Measurements from ENCODE around the gene FRG2C.
"Not testable (repeated sequence)": the region's sequence is repeated elsewhere in the genome, so short reads cannot be mapped to it uniquely, and the experiment has no call there.

DNA sequence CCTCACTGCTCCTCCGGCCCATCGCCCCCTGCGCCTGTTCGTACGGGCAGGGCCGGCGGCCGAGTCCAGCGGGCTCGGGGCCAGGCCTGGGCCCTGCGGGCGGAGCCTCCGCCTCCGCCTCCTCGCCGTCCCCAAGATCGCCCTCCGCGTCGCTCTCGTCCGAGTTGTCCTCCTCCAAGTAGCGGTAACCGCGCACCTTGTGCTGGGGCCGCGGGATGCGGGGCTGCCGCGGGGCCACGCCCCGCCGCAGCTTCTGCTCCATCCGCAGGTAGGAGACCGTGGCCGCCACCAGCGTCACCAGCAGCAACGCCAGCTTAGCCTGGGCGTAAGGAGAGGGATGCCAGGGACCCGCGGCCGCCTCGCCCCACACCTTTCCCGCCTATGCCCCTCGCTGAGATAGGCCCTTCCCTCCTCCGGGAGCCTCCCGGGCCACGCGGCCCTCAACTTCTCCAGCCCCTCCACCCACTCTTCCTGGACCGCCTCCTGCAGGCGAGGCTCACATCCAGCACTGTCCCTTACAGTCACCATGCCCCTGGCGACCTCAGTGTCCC, 44.6 kb upstream of the FRG2C start:
- not testable (repeated sequence) for TF ChIP-seq ZEB1 (IDR thresholded peaks at IDR 0.05; ENCODE audit: insufficient replicate concordance, low read depth); ZNF138 (CRISPR knock-in tag; IDR thresholded peaks at IDR 0.05; ENCODE audit: low read depth); SIN3A (IDR thresholded peaks at IDR 0.05; ENCODE audit: borderline replicate concordance, low read depth, low read length)
- TF ChIP-seq, protein P1, sequence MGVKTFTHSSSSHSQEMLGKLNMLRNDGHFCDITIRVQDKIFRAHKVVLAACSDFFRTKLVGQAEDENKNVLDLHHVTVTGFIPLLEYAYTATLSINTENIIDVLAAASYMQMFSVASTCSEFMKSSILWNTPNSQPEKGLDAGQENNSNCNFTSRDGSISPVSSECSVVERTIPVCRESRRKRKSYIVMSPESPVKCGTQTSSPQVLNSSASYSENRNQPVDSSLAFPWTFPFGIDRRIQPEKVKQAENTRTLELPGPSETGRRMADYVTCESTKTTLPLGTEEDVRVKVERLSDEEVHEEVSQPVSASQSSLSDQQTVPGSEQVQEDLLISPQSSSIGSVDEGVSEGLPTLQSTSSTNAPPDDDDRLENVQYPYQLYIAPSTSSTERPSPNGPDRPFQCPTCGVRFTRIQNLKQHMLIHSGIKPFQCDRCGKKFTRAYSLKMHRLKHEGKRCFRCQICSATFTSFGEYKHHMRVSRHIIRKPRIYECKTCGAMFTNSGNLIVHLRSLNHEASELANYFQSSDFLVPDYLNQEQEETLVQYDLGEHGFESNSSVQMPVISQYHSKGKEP (CRISPR knock-in tag; IDR thresholded peaks at IDR 0.05) = not testable (repeated sequence)

All from HepG2 (cell line).